ENCODE measurements around the gene DEPDC5.

Gene DEPDC5

DNA sequence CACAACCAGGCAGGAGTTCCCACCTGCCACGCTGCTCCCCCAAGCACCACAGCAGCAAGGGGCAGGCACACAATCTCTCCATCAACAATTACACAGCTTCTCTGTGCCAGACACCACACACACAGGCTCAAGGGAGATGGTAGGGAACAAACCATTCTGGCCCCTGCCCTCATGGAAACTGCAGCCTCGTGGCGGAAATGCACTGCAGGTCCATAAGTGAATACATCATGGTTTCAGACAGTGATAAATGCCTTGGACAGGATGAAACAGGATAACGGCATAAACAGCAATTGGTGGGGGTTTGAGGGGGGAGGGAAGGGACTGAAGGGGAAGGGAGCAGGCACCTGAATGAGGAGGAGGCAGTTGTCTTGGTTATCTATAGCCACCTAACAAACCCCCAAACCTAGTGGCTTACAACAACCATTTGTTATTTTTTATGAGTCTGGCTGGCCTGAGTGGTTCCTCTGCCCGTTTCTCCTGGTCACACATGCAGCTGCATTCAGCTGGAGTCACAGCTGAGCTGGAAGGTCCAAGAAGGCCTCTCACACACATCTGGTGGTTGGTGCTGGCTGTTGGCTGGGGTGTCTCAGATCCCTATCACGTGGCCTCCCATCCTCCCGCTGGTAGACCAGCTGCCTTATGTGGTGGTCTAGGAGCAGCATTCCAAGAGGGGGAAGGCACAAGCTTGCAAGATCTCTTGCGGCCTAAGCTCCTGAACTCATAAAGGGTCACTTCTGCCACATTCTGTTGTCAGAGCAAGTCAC lies 175.5 kb downstream of the DEPDC5 start:
- Mint-ChIP-seq H3K9me3 (no peaks in the 10 kb centered on the region), H3K36me3 (no peaks in the 10 kb centered on the region), H3K4me1 (peaks cover 3% of the 10 kb centered on the region), H3K27me3 (peaks cover 22% of the 10 kb centered on the region), H3K27ac (no peak overlapping the region), H3K4me3 (no peak overlapping the region)
- ATAC-seq (ENCODE audit: low read depth) (no peak), DNase-seq (ENCODE audit: low spot score in 2 of 2) (no peak)

DNA sequence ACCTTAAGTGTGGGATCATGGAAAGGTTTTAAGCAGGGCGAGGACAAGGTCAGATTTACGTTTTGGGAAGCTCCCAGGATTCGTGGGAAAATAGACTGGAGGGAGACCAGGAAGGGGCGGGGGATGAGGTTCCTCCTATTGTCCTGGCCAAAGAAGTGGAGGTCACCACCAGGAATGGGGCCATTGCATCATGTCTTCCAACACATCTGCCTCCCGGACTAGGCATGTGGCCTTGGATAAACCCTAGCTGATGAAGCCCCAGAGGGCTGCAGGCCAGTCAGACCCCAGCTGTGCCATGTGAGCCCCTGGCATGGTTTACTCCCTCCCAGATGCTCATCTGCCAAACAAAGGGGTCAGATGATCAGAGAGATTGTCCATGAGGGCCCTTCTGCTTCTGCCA lies 179.0 kb downstream of the DEPDC5 start:
- Mint-ChIP-seq H3K9me3 (no peaks in the 10 kb centered on the region), H3K36me3 (no peaks in the 10 kb centered on the region), H3K4me3 (no peak overlapping the region), H3K27ac (no peak overlapping the region), H3K27me3 (peaks cover 13% of the 10 kb centered on the region), H3K4me1 (no peaks in the 10 kb centered on the region)
- no peak for DNase-seq (ENCODE audit: low spot score in 2 of 2)
- ATAC-seq (ENCODE audit: low read depth): no peak

DNA sequence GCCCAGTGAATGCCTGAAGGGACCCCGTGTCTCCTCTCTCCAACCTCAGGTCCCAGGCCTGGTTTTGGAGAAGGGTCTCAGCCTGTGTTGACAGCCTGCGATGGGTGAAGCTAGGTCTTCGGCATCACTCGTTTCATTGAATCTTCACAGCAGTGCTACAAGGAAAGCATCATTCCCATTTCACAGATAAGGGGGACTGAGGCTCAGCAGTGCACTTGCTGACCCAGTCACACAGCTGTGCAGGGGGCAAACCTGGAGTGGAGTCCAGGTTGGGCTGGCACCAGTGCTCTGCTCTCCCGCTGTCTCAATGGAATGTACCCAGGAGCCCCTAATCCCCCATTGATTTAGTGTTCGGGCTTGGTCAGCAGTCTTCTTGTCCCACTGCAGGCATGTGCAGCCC lies 179.6 kb downstream of the DEPDC5 start:
- H3K9me3 Mint-ChIP-seq: no peaks in the 10 kb centered on the region
- DNase-seq (ENCODE audit: low spot score in 2 of 2) (no peak), ATAC-seq (ENCODE audit: low read depth) (no peak)
- no peak overlapping the region for H3K4me3 Mint-ChIP-seq
- H3K4me1 Mint-ChIP-seq: no peaks in the 10 kb centered on the region
- no peak overlapping the region for H3K27ac Mint-ChIP-seq
- no peaks in the 10 kb centered on the region for H3K36me3 Mint-ChIP-seq
- H3K27me3 Mint-ChIP-seq: peaks cover 10% of the 10 kb centered on the region

DNA sequence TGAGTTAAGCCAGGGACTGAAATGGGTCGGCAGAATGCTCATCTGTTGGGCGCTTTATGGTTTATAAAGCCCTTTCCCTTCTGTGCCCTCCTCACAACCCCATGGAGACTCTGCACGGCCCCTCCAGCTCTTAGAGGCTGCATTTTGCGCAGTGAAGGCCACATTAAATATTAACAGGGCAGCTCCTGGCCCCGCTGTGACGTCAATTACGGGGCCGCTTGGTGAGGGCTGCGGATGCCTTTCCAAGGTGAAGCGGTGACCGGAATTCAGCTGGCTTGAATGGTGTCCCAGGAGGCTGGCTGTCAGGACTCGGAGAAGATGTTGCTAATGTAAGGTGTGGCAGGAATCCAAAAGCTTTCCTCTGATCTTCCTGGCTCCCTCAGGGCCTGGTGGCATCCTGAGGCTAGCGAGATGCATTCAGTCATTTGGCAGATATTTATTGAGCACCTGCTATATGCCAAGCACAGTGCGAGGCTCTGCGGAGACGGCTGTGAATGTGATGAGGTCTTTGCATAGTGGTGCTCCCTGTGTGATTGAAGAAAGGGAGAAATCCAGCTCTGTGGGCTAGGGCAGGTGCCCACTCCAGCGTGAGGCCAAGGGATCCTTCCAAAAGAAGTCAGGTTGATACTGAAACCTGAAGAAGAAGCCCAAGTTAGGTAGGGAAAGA lies 180.1 kb downstream of the DEPDC5 start:
- H3K4me1 Mint-ChIP-seq: no peaks in the 10 kb centered on the region
- no peaks in the 10 kb centered on the region for H3K36me3 Mint-ChIP-seq
- H3K4me3 Mint-ChIP-seq: no peak overlapping the region
- DNase-seq (ENCODE audit: low spot score in 2 of 2) (no peak), ATAC-seq (ENCODE audit: low read depth) (no peak)
- no peaks in the 10 kb centered on the region for H3K9me3 Mint-ChIP-seq
- no peak overlapping the region for H3K27ac Mint-ChIP-seq
- H3K27me3 Mint-ChIP-seq: peaks cover 9% of the 10 kb centered on the region

DNA sequence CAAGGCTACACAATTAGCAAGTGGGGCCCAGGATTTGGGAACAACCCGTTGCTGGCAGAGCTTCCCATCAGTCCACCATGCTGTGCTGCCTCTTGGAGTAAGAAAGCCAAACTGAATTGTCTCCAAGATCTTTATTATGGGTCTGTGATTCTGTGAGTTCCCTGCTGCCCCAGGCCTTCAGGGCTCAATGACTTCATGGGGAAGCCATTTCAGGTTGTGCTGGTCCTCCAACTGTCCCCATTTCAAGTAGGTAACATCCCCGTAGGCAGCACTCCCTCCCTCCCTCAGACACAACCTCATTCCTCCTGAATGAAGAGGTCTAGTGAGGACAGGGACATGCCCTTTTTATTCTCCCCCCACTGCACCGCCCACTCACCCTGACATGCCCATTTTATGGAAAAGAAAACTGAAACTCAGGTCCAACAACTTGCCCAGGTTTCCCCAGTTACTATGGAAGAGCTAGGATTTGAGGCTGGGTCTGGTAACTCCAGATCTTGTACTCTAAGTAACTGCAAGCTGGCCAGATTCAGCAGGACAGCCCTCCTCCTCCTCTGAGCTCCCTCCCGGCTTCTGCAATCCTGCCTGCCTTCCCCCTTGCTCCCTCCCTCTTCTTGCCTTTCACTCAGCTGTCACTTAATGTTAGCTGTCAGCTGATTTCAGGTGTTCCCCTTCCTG lies 182.3 kb downstream of the DEPDC5 start:
- ATAC-seq (ENCODE audit: low read depth) (no peak), DNase-seq (ENCODE audit: low spot score in 2 of 2) (no peak)
- H3K27me3 Mint-ChIP-seq: peaks cover 5% of the 10 kb centered on the region
- no peaks in the 10 kb centered on the region for H3K36me3 Mint-ChIP-seq
- no peaks in the 10 kb centered on the region for H3K9me3 Mint-ChIP-seq
- H3K27ac Mint-ChIP-seq: no peak overlapping the region
- H3K4me3 Mint-ChIP-seq: no peak overlapping the region
- H3K4me1 Mint-ChIP-seq: no peaks in the 10 kb centered on the region

DNA sequence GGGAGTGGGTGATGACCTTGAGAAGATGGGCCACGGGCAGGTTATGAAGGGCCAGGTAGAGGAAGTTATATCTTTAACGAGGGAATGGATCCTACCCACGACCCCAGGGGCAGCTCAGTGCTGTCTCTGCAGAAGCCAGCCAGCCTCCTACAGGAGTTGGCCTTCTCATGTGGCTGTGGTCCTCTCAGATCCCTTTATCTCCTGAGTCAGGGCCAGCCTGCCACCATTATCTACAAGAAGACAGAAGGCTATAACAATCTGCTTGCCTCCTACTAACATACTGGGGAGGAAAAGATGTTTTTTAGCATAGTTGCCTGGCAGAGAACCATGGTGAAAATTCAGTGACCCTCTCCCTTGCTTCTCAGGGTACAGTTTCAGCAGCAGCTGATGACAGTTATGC lies 183.5 kb downstream of the DEPDC5 start:
- ATAC-seq (ENCODE audit: low read depth) (no peak), DNase-seq (ENCODE audit: low spot score in 2 of 2) (no peak)
- Mint-ChIP-seq H3K4me1 (no peaks in the 10 kb centered on the region), H3K27me3 (no peaks in the 10 kb centered on the region), H3K27ac (no peak overlapping the region), H3K36me3 (no peaks in the 10 kb centered on the region), H3K4me3 (no peak overlapping the region), H3K9me3 (no peaks in the 10 kb centered on the region)

DNA sequence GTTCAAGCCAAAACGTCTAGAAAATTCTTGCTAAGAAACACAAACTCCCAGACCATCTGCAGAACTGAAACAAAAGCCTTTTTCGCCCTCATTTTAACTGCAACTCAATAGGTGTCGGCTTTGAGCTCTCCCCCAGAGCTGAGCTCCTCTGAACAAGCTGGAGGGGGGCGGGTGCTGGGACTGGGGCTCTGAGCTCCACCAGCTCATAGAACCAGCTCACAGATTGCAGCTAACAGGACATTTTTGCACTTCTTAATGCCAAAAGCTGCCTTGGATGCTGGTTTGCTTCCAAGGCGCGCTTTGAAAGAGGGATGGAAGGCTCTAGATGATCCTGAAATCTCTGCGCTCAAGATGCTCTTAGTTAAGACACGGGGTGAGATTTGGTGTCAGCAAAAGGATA lies 184.5 kb downstream of the DEPDC5 start:
- Mint-ChIP-seq H3K27me3 (no peaks in the 10 kb centered on the region), H3K4me3 (no peak overlapping the region), H3K9me3 (no peaks in the 10 kb centered on the region), H3K27ac (no peak overlapping the region), H3K4me1 (no peaks in the 10 kb centered on the region), H3K36me3 (no peaks in the 10 kb centered on the region)
- no peak for ATAC-seq (ENCODE audit: low read depth)
- DNase-seq (ENCODE audit: low spot score in 2 of 2): no peak

DNA sequence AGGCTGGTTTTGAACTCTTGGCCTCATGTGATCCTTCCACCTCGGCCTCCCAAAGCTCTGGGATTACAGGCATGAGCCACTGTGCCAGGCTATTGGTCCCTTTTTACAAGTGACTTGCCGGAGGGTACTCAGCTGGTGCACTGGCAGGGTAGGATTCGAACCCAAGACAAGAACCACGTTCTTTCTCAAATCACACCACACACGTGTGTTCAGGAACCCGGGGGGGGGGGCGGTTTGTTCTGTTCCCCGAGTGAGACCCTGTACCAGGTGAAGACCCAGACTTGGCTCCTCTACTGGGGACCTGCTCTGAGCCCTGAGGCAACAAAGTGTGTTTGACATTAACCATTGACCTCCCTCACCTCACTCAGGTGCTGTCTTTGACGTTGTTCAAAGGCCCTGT lies 186.7 kb downstream of the DEPDC5 start:
- DNase-seq (ENCODE audit: low spot score in 2 of 2) (no peak), ATAC-seq (ENCODE audit: low read depth) (no peak)
- Mint-ChIP-seq H3K27ac (no peak overlapping the region), H3K4me1 (no peaks in the 10 kb centered on the region), H3K36me3 (no peaks in the 10 kb centered on the region), H3K27me3 (no peaks in the 10 kb centered on the region), H3K4me3 (no peak overlapping the region), H3K9me3 (no peaks in the 10 kb centered on the region)

DNA sequence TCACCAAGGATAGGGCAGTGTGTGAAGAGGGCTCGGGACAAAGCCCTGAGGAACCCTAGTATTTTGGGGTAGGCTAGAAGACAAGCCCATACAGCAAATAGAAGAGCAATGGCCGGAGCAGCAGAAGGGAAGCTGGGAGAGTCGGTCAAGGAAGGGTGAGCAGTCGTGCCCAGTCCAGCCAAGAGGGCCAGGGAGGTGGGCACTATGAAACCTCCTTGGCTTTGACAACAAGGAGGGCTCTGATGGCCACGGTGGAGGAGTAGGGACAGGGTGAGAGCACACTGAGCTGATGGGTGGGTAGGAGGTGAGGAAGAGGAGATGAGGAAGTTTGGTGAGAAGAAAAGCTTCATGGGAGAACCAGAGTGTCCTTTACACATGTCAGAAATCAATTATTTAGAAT lies 188.3 kb downstream of the DEPDC5 start:
- no peak for DNase-seq (ENCODE audit: low spot score in 2 of 2)
- Mint-ChIP-seq H3K4me1 (peaks cover 1% of the 10 kb centered on the region), H3K27ac (no peak overlapping the region), H3K27me3 (no peaks in the 10 kb centered on the region), H3K36me3 (no peaks in the 10 kb centered on the region), H3K4me3 (no peak overlapping the region), H3K9me3 (no peaks in the 10 kb centered on the region)
- ATAC-seq (ENCODE audit: low read depth): no peak

DNA sequence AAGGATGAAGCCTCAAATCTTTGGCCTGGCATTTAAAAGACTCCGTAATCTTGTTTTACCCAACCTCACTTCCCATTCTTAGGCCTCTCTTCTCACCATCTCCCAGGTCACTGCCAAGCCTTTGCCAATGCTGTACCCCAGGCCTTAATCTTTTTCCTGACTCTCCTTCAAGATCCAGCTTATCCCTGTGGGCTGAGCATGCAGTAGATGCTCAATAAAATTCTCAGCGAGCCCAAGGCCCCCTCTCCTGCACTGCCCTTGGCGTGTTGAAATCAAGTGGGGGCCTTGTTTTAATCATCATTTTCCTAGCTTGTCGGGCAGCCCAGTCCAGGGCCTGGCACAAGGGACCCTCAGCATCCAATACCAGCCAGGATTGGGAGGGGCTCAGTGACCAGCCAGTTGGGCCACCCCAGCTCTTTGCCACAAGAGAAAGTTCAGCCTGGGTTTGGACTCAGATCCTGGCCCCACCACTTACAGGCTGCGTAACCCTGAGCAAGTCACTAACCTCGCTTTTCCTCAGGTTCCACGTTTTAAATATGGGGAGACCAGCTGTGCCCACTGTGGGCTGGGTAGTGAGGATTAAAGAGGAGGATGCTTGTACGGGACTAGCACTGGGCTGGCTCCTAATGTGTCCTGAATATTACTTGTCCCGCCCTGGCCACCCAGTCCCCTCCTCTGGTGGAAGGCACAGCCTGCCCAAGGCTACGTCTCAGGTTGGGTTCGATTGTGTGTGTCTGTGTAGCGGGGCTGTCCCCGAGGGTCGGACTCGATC lies 189.6 kb downstream of the DEPDC5 start:
- Mint-ChIP-seq H3K27ac (no peak overlapping the region), H3K9me3 (no peaks in the 10 kb centered on the region), H3K36me3 (peaks cover 2% of the 10 kb centered on the region), H3K4me3 (peak overlapping the region; percentile 72), H3K27me3 (no peaks in the 10 kb centered on the region), H3K4me1 (peaks cover 5% of the 10 kb centered on the region)
- ATAC-seq (ENCODE audit: low read depth) (no peak), DNase-seq (ENCODE audit: low spot score in 2 of 2) (peak in 1 of 2 donors; percentile 20)

DNA sequence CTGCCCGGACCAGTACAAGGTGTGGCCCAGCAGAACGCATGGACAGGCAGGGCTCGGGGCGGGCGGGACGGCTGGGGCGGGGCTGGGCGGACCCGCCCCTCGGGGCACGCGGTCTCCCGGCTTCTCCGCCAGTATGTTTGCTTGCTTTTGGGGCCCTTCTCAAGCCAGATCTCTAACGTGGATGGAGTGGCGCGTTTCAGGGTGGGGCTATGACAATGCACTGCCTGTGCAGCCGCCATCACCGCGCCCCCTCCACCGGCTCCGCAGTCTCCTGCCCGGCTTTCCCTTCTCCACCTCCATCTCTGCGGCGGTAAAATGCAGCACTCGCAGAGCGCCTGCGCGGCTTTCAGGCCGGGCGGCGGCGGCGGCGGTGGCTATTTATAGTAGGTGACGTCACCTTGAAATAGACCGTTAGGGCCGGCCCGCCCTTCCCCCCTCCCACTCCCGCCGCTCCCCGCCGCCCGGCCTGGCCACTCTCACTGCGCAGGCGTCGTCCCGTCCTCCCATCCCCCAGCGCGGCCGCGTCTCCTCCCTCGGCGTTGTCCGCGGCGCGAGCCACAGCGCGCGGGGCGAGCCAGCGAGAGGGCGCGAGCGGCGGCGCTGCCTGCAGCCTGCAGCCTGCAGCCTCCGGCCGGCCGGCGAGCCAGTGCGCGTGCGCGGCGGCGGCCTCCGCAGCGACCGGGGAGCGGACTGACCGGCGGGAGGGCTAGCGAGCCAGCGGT lies 190.3 kb downstream of the DEPDC5 start, which contains the start of gene YWHAH:
Gene YWHAH (plus strand): TSS at position 558 of the 722 bp plus-strand sequence. CDS start 199 bp downstream, outside the sequence.
- Mint-ChIP-seq H3K4me1 (peaks cover 5% of the 10 kb centered on the region), H3K9me3 (no peaks in the 10 kb centered on the region), H3K27me3 (no peaks in the 10 kb centered on the region), H3K27ac (no peak within 1 kb of the TSS), H3K36me3 (peaks cover 2% of the 10 kb centered on the region), H3K4me3 (peak within 1 kb of the TSS; percentile 72)
- peak; percentile 89 to 90 for DNase-seq (ENCODE audit: low spot score in 2 of 2)
- ATAC-seq (ENCODE audit: low read depth): peak; percentile 70

DNA sequence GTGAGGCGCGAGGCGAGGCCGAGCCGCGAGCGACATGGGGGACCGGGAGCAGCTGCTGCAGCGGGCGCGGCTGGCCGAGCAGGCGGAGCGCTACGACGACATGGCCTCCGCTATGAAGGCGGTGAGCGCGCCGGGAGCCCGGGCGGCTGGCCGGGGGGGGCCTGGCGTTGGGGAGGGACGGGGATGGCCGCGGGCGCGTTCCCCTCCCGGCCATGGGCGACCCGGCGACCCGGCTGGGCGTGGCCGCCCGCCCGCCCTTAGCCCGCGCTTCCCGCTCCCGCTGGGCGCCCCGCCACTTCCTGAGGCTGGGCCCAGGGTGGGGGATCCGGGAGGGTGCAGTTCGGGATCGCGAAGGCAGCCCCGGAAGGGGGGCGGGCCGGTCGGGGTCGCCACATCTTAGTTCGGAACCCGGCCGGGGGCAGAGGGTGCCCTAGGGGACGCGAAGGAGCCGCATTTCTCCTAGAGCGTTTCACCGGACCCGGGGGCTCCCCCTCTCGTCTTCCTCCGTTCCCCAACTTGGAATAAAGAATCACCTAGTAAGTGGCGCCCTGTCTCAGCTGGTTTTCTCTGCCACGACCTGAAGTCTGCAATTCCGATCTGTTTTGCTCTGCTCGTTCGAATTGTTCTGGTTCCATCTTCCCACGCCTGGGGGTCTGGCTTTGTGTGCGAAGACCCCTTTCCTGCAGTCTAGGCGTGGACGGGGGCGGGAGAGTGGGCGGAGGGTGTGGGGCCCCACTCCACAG lies 191.1 kb downstream of the DEPDC5 start:
- ATAC-seq (ENCODE audit: low read depth) (peak; percentile 33), DNase-seq (ENCODE audit: low spot score in 2 of 2) (no peak)
- no peak overlapping the region for H3K4me3 Mint-ChIP-seq
- peaks cover 5% of the 10 kb centered on the region for H3K4me1 Mint-ChIP-seq
- no peak overlapping the region for H3K27ac Mint-ChIP-seq
- H3K27me3 Mint-ChIP-seq: no peaks in the 10 kb centered on the region
- no peaks in the 10 kb centered on the region for H3K9me3 Mint-ChIP-seq
- H3K36me3 Mint-ChIP-seq: peaks cover 2% of the 10 kb centered on the region

DNA sequence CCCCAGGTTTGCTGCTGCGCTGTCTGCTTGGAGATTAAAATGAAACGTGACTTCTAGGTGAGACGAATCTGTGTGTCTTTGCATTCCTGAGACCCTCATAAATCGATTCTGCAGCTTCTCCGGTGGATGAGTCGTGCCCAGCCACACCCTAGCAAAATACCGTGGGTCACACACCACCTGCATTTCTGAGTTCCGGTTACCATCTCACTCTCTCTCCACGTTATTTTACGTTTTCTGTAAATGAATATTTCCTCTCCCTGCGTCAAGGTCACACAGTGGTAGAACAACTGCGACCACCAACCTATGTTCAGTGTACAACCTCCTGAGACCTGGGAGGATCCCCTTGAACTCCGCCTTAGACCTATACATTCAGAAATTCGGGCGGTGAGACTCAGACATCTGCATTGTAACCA lies 191.6 kb downstream of the DEPDC5 start:
- no peaks in the 10 kb centered on the region for H3K9me3 Mint-ChIP-seq
- peaks cover 2% of the 10 kb centered on the region for H3K36me3 Mint-ChIP-seq
- H3K27me3 Mint-ChIP-seq: no peaks in the 10 kb centered on the region
- H3K4me1 Mint-ChIP-seq: peaks cover 5% of the 10 kb centered on the region
- H3K27ac Mint-ChIP-seq: no peak overlapping the region
- no peak for ATAC-seq (ENCODE audit: low read depth)
- no peak for DNase-seq (ENCODE audit: low spot score in 2 of 2)
- H3K4me3 Mint-ChIP-seq: no peak overlapping the region

Measured in memory B cell (primary cell).